Skeletal muscle tissue (tissue), 4 donors: ENCODE measurements around the gene SLC24A3. TPM values are rescaled to one million over a fixed set of nuclear protein-coding genes. Genes with fewer than 3 reads are reported as not detected.
A peak's percentile ranks its signal among the peaks of the same experiment; 100 is the strongest.

ENCODE experiments used
- H3K27ac ChIP-seq: one replicate; pipeline ENCODE4 v1.7.0; 2013; ENCODE audit warnings: mild to moderate bottlenecking, low read depth, low read length, inconsistent platforms
- H3K27me3 ChIP-seq, 3 donors: one replicate each; pipeline ENCODE4 v1.7.0; 2013; ENCODE audit warnings: low read length in 3 of 3; ENCODE audit not compliant: control insufficient read depth in 3 of 3, insufficient read depth in 3 of 3
- H3K36me3 ChIP-seq, 3 donors: one replicate each; pipeline ENCODE4 v1.7.0; 2013; ENCODE audit warnings: low read length in 3 of 3; ENCODE audit not compliant: control insufficient read depth in 3 of 3, insufficient read depth in 3 of 3
- H3K4me1 ChIP-seq, 3 donors: one replicate each; pipeline ENCODE4 v1.7.0; 2013; ENCODE audit warnings: low read length in 3 of 3, mild to moderate bottlenecking in 3 of 3; ENCODE audit not compliant: control insufficient read depth in 3 of 3, insufficient read depth in 3 of 3
- H3K4me3 ChIP-seq, 3 donors: one replicate each; pipeline ENCODE4 v1.7.0; 2013; ENCODE audit warnings: low read length in 3 of 3
- H3K9ac ChIP-seq, 3 donors: one replicate each; pipeline ENCODE4 v1.7.0; 2013; ENCODE audit warnings: low read length in 3 of 3, mild to moderate bottlenecking in 3 of 3, moderate library complexity in 2 of 3, low read depth in 1 of 3
- H3K9me3 ChIP-seq, 3 donors: one replicate each; pipeline ENCODE4 v1.7.0; 2013; ENCODE audit warnings: low read length in 3 of 3; ENCODE audit not compliant: control insufficient read depth in 3 of 3
- total RNA-seq: library from RNA; depleted of rRNA; stranded (reverse); fragments of >200 nt; gene quantifications from one replicate; pipeline ENCODE4 v1.2.3, GENCODE V29; 2014
- donor health status: Osteomylitis.

SLC24A3 gene
- total RNA-seq, 1 donor from 2014 or later: 15.7 TPM

DNA sequence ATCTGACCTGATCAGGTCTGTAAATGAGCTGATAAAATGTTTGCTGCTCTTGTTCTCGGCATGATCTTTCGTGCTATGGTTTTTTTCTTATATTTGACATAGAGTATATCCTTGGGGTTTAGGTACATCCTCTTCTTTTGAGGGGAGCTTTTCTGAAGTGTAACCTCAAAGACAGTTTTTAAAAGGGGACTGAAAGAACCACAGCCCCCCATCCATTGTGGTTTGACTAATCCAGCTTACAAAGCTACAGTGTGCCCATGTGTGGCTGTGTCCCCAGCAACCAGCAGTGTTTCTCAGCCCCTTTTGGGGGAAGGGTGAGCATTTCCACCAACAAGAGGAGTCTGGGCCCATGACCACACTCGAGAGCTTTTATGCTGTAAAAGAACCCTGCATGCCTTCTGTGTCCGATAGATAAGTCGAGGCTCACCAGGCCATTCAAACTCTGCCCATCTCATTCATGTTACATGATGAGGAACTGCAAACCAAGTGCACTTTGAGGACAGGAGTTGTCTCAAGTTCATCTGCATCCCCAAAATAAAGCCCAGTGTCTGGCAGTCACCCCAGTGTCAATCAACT is 266.0 kb downstream of the SLC24A3 start:
- no peak overlapping the region for H3K27ac ChIP-seq
- no peaks in the 10 kb centered on the region for H3K36me3 ChIP-seq
- H3K4me1 ChIP-seq: peaks cover 6 to 30% (median 11%) of the 10 kb centered on the region in 3 donors
- H3K9ac ChIP-seq: no peak overlapping the region
- no peaks in the 10 kb centered on the region for H3K9me3 ChIP-seq
- H3K4me3 ChIP-seq: no peak overlapping the region
- H3K27me3 ChIP-seq: no peaks in the 10 kb centered on the region

DNA sequence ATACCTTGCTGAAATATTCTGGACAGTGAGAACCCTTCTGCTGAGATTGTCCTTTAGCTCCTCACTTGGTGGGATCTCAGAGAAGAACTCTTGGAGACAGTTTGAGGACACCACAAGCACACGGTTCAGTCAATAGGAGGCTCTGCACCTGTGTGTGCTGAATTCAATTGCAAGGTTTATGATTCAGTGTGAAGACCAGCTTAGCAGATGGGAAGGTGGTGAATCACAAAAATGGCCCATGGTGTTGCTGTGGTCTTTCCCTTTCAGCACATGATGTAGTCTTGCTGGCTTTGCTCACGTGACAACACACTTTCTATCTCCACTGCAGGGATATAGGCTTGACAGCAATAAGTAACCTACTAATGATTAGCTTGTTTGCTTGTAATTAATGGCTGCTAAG is 270.3 kb downstream of the SLC24A3 start:
- Histone ChIP-seq H3K36me3 (no peaks in the 10 kb centered on the region), H3K4me3 (no peak overlapping the region), H3K4me1 (peaks cover 3 to 36% (median 13%) of the 10 kb centered on the region in 3 donors), H3K27ac (peak overlapping the region; percentile 8), H3K9ac (no peak overlapping the region), H3K9me3 (no peaks in the 10 kb centered on the region), H3K27me3 (no peaks in the 10 kb centered on the region)

DNA sequence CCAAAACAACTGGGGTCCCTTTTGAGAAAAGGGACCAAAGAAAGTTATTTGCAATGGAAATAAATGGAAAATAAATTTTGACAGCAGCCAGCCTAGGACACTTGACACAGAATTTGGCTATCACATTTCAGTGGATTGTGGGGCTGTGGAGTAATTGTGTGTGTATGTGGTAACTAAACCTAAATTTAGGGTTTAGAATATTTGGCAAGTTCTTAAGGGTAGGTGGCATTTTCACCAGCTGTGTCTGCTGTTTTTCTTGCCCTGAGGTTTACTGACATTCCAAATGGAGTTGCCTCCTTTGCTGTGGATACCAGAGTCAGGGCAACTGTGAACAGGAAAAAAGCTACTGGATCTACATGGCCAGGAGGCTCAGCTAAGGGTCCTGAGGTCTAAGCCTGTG is 270.9 kb downstream of the SLC24A3 start:
- no peak overlapping the region for H3K9ac ChIP-seq

DNA sequence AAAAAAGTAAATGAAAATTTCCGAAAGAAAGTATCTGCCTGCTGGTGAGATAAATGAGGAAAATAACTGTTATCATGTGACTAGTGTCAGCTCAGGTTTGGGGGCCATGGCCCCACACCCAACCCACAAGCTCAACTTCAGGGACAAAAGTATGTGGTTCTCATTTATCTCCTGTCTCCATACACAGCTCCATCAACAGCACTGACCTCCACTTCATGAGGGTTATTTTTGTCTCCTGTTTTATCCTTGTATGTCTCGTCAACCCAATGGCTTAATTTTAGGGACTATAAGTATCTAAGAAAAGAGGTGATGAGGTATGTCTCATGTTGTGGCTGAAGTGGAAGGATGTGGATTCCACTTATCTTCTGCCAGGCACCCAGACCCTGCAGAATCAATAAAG is 274.0 kb downstream of the SLC24A3 start:
- Histone ChIP-seq H3K4me1 (peaks cover 9 to 44% (median 15%) of the 10 kb centered on the region in 3 donors), H3K4me3 (no peak overlapping the region), H3K9ac (no peak overlapping the region), H3K27ac (no peak overlapping the region), H3K27me3 (no peaks in the 10 kb centered on the region), H3K9me3 (no peaks in the 10 kb centered on the region), H3K36me3 (no peaks in the 10 kb centered on the region)

More for the DNA sequence above, 270.9 kb downstream of the SLC24A3 start:
- Histone ChIP-seq H3K4me3 (no peak overlapping the region), H3K27ac (peak overlapping the region; percentile 8), H3K27me3 (no peaks in the 10 kb centered on the region), H3K4me1 (peaks cover 3 to 36% (median 13%) of the 10 kb centered on the region in 3 donors), H3K36me3 (no peaks in the 10 kb centered on the region), H3K9me3 (no peaks in the 10 kb centered on the region)

DNA sequence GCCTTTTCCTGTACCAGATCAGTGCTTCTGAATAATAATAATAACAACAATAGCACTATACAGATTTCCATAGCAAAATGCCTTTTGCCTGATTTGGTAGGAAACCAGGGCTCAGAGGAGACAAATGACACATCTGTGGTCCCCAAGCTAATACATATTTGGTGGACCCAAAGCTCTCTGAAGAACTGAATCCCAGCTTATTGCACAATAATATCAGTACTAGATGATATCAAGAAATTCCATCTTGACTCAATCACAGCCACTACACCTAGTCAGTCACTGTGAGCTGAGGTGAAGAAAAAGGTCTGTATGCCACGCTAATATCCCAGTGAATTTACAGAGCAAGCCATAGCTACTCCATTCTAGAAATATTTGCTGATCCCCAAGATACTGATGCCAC is 275.0 kb downstream of the SLC24A3 start:
- H3K4me1 ChIP-seq: peaks cover 10 to 38% (median 21%) of the 10 kb centered on the region in 3 donors
- no peaks in the 10 kb centered on the region for H3K9me3 ChIP-seq
- H3K27ac ChIP-seq: no peak overlapping the region
- H3K4me3 ChIP-seq: no peak overlapping the region
- no peaks in the 10 kb centered on the region for H3K27me3 ChIP-seq
- H3K36me3 ChIP-seq: no peaks in the 10 kb centered on the region
- no peak overlapping the region for H3K9ac ChIP-seq

DNA sequence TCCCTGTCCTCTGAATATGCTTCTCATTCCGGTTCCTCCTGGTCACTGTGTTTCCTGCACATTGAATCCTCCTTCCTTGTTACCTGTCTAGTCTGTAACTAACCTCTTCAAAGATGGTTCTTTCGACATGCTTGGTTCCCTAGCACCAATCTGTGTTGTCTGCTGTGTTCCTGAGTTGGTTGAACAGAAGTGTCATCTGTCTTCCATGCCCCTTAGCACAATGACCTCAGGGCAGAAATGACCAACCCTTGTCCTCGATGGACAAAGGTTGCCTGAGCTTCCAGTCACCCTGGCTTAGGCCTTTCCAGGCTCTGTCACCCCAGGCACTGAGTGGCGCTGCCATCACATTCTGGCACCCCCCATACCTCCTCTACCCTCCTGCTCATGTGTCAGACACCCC is 278.8 kb downstream of the SLC24A3 start:
- H3K9ac ChIP-seq: no peak overlapping the region
- no peak overlapping the region for H3K27ac ChIP-seq
- no peaks in the 10 kb centered on the region for H3K9me3 ChIP-seq

DNA sequence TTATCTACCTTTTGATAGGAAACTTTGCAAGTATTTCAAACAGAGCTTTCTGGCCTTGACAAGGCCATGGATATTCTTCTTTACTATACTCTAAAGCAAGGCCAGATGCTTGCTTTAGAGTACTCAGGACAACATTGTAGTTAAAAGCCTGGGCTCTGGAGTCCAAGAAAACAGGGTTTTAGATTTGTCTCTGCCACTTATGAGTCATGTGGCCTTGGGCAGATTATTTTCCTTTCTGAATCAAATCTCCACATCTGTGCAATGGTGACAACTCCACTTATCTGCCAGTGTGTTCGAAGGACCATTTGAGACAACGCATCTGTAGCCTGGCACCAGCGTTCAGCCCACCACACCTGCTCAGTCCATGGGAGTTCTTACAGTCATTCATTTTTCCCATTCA is 279.7 kb downstream of the SLC24A3 start:
- H3K4me3 ChIP-seq: no peak overlapping the region
- H3K27ac ChIP-seq: no peak overlapping the region
- H3K9me3 ChIP-seq: no peaks in the 10 kb centered on the region
- H3K9ac ChIP-seq: no peak overlapping the region
- H3K27me3 ChIP-seq: no peaks in the 10 kb centered on the region
- peaks cover 31 to 60% (median 52%) of the 10 kb centered on the region in 3 donors for H3K4me1 ChIP-seq
- H3K36me3 ChIP-seq: no peaks in the 10 kb centered on the region

More for the DNA sequence above, 278.8 kb downstream of the SLC24A3 start:
- Histone ChIP-seq H3K36me3 (no peaks in the 10 kb centered on the region), H3K4me1 (peaks cover 24 to 51% (median 47%) of the 10 kb centered on the region in 3 donors), H3K27me3 (no peaks in the 10 kb centered on the region), H3K4me3 (no peak overlapping the region)

DNA sequence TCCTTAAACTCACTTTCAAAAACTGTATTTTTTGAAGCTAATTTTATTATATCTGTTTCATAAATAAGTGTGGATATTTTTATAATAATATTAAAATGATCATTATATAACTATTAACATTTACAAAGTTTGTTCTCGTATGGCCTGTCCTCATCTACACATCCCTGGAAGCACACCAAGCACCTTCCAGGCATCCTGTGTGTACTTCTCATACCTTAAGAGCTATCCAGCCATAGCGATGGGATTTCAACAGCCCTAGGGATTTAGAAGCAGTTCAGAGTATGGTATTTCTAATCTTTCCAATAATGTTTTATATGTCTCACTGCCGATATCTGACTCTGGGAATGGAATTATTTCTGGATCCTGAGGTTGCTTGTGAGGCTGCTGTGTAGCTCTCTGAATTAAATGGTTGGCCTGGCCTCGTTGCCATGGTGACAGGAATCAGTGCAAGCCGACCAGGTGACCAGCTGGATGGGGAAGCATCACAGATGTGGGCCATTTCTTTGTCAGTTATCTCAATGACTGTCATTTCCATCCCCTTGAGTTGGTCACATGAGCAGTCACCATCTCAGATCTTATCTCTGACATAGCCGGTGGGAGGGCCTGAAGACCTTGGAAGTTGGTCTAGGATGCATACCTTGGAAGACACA is 280.4 kb downstream of the SLC24A3 start:
- H3K4me3 ChIP-seq: no peak overlapping the region
- no peaks in the 10 kb centered on the region for H3K9me3 ChIP-seq

DNA sequence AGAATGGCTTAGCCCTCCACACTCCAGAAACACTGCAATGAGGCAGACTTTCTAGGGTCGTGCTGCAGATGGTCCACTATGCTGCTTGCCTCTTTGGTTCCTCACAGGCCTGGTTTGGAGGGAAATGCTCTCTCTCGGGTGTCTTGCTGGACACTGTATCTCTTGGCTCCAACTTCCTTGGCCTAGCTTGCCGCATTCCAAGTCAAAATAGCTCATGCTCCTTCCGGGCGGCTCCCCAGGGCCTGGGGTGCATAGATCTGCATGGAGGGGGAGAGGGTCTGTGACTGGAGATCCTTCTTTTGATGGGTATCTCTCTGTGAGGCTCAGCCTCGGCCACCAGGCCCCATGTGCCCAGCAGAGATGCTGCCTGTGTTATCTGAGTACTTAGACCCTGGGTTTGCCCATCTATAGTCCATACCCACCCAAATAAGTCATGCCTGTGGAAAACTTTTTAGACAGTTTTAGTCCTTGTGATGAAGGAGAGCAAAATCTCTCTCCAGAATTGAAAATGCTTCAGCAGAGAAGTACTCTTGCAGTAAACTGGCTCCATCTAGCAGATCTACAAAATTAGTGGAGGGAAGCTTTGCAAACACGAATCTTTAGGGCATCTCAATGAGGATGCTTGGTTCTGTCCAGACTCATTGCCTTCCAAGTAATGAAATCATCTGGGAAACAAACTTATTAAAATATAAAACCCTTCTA is 281.5 kb downstream of the SLC24A3 start:
- Histone ChIP-seq H3K4me1 (peaks cover 35 to 64% (median 57%) of the 10 kb centered on the region in 3 donors), H3K4me3 (no peak overlapping the region), H3K9ac (peak overlapping the region in 2 of 3 donors; percentile 8 to 55), H3K9me3 (no peaks in the 10 kb centered on the region), H3K27ac (no peak overlapping the region), H3K27me3 (no peaks in the 10 kb centered on the region), H3K36me3 (no peaks in the 10 kb centered on the region)

More for the DNA sequence above, 280.4 kb downstream of the SLC24A3 start:
- Histone ChIP-seq H3K4me1 (peaks cover 35 to 64% (median 55%) of the 10 kb centered on the region in 3 donors), H3K36me3 (no peaks in the 10 kb centered on the region), H3K27me3 (no peaks in the 10 kb centered on the region), H3K9ac (no peak overlapping the region), H3K27ac (no peak overlapping the region)
